Hepatocyte (in vitro differentiated cells): ENCODE results near the gene SORBS2. TPM values are rescaled to one million over a fixed set of nuclear protein-coding genes. Genes with fewer than 3 reads are reported as not detected.

Experiments used
- DNase-seq: peaks from one replicate; pipeline ENCODE4 v3.0.0-alpha.2; 2016; ENCODE audit warnings: low spot score
- H2AFZ ChIP-seq: fragments of 200-600 bp; sonication (generic); 2 replicates; pipeline ENCODE4 v1.6.0; 2016; ENCODE audit warnings: antibody characterized with exemption, mild to moderate bottlenecking
- H3K27ac ChIP-seq: fragments of 200-600 bp; sonication (generic); 2 replicates; pipeline ENCODE4 v1.5.1; 2016; ENCODE audit warnings: mild to moderate bottlenecking
- H3K27me3 ChIP-seq: fragments of 200-600 bp; sonication (generic); 2 replicates; pipeline ENCODE4 v1.6.1; 2016
- H3K36me3 ChIP-seq: fragments of 200-600 bp; sonication (generic); replicated peaks from 2 replicates; pipeline ENCODE4 v1.5.1; 2016; ENCODE audit warnings: low read depth; ENCODE audit not compliant: insufficient read depth
- H3K4me1 ChIP-seq: fragments of 200-600 bp; sonication (generic); 2 replicates; pipeline ENCODE4 v1.5.1; 2016; ENCODE audit warnings: mild to moderate bottlenecking, moderate library complexity; ENCODE audit not compliant: insufficient read depth
- H3K4me2 ChIP-seq: fragments of 200-600 bp; sonication (generic); 2 replicates; pipeline ENCODE4 v1.6.0; 2016
- H3K4me3 ChIP-seq: fragments of 200-600 bp; sonication (generic); 2 replicates; pipeline ENCODE4 v1.5.1; 2016; ENCODE audit warnings: mild to moderate bottlenecking
- H3K79me2 ChIP-seq: fragments of 200-600 bp; sonication (generic); 2 replicates; pipeline ENCODE4 v1.6.0; 2017; ENCODE audit warnings: mild to moderate bottlenecking
- H3K9me2 ChIP-seq: fragments of 200-600 bp; sonication (generic); replicated peaks from 2 replicates; pipeline ENCODE4 v1.6.0; 2017; ENCODE audit warnings: mild to moderate bottlenecking; ENCODE audit not compliant: insufficient read depth
- H3K9me3 ChIP-seq: fragments of 200-600 bp; sonication (generic); 2 replicates; pipeline ENCODE4 v1.5.1; 2016; ENCODE audit warnings: low read depth, mild to moderate bottlenecking
- H4K20me1 ChIP-seq: fragments of 200-600 bp; sonication (generic); 2 replicates; pipeline ENCODE4 v1.6.0; 2016; ENCODE audit warnings: mild to moderate bottlenecking; ENCODE audit not compliant: insufficient read depth, poor library complexity, severe bottlenecking
- EZH2 ChIP-seq: fragments of 200-600 bp; sonication (generic); IDR thresholded peaks from 2 replicates; pipeline ENCODE4 v1.6.1; 2016; ENCODE audit warnings: antibody characterized with exemption, mild to moderate bottlenecking, borderline replicate concordance
- EZH2phosphoT487 ChIP-seq: fragments of 200-600 bp; sonication (generic); IDR thresholded peaks from one replicate; pipeline ENCODE4 v1.6.1; 2018; ENCODE audit warnings: antibody characterized with exemption, mild to moderate bottlenecking, low read depth, moderate library complexity; ENCODE audit not compliant: unreplicated experiment, severe bottlenecking
- WGBS: methylation state at CpG from one replicate; pipeline ENCODE4 v1.1.6; 2016; ENCODE audit warnings: low lambda C conversion rate; ENCODE audit errors: missing lambda C conversion rate; 5-methylcytosine and 5-hydroxymethylcytosine counted together
- polyA plus RNA-seq: library from polyadenylated mRNA; unstranded; fragments of >200 nt; fragmentation: Nextera tagmentation; extraction: Ambion mirVana; gene quantifications from 2 replicates; pipeline ENCODE4 v1.2.1, GENCODE V29; 2016
- total RNA-seq: library from RNA; depleted of rRNA; stranded (reverse); fragments of >200 nt; gene quantifications from 2 replicates; pipeline ENCODE4 v1.2.3, GENCODE V29; 2014
- TF ChIP-seq, protein P1 (sequence below): fragments of 200-600 bp; sonication (generic); IDR thresholded peaks from 2 replicates; pipeline ENCODE4 v1.5.1; 2016; ENCODE audit warnings: antibody characterized with exemption, mild to moderate bottlenecking; ENCODE audit not compliant: poor library complexity

The SORBS2 gene
- total and polyA plus RNA-seq, 2 experiments from 2014 or later, result 43.4 to 52.1 TPM

DNA sequence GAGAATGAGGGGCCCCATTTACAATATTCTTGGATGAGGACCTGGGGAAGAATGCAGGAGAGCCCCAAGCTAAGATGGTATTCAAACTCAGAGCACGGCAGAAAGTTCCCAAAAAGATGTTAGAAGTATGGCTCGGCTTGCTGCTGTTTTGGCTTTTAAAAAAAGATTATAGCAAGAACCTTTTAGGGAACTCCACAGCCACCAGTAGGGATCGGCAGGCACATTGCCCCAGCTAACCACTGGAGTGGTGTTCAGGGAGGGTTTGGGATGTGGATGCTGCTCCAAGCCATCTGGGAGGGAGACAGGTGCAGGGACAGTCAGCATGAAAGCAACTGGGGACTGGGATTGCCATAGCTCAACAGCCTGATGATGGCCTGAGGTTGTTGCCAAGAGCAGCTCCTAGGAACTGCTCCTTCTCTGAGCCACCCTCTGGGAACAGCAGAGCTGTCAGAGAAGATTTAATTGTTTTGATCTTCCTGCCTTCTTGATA is 63.0 kb downstream of the SORBS2 start:
- DNase-seq, result no peak
- WGBS, result 97% methylated on average over 3 of the region's 3 CpGs

DNA sequence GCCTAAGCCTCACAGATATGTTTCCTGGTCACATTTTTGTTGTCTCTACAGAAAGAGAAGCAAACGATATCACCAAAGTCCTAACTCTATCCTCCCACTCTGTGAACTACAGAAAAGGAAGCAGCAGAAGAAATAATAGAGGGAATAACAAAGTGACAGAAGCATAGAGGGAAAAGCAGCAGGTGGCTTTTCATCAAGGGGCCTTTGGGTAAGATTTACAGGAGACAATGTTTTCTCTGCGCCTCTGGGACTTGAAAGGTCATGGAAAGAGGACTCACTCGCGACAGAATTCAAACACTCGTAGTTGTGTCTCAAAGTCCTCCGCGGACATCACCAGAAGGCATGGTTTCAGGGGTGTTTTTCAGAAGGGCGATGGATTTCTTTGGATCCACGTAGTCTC is 66.1 kb downstream of the SORBS2 start:
- Histone ChIP-seq H3K4me3 (no peak overlapping the region), H3K79me2 (peaks cover 8% of the 10 kb centered on the region), H2AFZ (no peak overlapping the region), H3K4me1 (no peaks in the 10 kb centered on the region), H3K9me2 (no peaks in the 10 kb centered on the region), H3K36me3 (no peaks in the 10 kb centered on the region), H3K27ac (no peak overlapping the region), H4K20me1 (no peaks in the 10 kb centered on the region), H3K9me3 (no peaks in the 10 kb centered on the region), H3K4me2 (no peak overlapping the region), H3K27me3 (no peaks in the 10 kb centered on the region)
- 93% methylated on average over 9 of the region's 9 CpGs for WGBS
- TF ChIP-seq, protein P1, sequence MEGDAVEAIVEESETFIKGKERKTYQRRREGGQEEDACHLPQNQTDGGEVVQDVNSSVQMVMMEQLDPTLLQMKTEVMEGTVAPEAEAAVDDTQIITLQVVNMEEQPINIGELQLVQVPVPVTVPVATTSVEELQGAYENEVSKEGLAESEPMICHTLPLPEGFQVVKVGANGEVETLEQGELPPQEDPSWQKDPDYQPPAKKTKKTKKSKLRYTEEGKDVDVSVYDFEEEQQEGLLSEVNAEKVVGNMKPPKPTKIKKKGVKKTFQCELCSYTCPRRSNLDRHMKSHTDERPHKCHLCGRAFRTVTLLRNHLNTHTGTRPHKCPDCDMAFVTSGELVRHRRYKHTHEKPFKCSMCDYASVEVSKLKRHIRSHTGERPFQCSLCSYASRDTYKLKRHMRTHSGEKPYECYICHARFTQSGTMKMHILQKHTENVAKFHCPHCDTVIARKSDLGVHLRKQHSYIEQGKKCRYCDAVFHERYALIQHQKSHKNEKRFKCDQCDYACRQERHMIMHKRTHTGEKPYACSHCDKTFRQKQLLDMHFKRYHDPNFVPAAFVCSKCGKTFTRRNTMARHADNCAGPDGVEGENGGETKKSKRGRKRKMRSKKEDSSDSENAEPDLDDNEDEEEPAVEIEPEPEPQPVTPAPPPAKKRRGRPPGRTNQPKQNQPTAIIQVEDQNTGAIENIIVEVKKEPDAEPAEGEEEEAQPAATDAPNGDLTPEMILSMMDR, result no peak
- TF ChIP-seq EZH2phosphoT487, result no peak
- TF ChIP-seq EZH2, result no peak
- no peak for DNase-seq

More for the DNA sequence above, 63.0 kb downstream of the SORBS2 start:
- H3K4me1 ChIP-seq, result no peaks in the 10 kb centered on the region
- no peak overlapping the region for H3K27ac ChIP-seq
- H3K79me2 ChIP-seq, result peaks cover 16% of the 10 kb centered on the region
- H2AFZ ChIP-seq, result no peak overlapping the region
- no peaks in the 10 kb centered on the region for H3K9me2 ChIP-seq
- H4K20me1 ChIP-seq, result no peaks in the 10 kb centered on the region
- no peaks in the 10 kb centered on the region for H3K27me3 ChIP-seq
- no peaks in the 10 kb centered on the region for H3K9me3 ChIP-seq
- TF ChIP-seq EZH2, result no peak
- no peak for TF ChIP-seq EZH2phosphoT487
- TF ChIP-seq, protein P1, result no peak
- no peak overlapping the region for H3K4me3 ChIP-seq
- H3K4me2 ChIP-seq, result no peak overlapping the region
- no peaks in the 10 kb centered on the region for H3K36me3 ChIP-seq

DNA sequence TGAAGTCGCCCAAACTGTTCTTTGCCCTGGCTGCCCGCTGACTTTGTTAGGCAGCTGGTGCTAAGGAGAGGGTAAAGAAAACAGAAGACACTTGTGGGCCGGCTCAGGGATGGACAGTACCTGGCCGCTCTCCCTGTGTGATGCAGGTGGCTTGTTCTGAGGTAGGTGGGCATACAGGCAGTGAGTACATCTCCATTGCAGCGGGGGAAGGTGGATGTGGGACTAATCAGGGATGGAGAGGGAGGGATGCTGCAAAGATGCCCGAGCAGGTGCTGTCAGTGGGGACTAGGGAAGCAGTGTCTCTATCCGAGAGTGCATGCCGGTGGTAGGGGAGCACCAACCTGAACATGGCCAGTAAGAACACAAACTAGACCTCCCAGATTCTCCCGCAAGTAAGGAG is 67.0 kb downstream of the SORBS2 start:
- TF ChIP-seq, protein P1, result no peak
- TF ChIP-seq EZH2 (no peak), EZH2phosphoT487 (no peak)
- Histone ChIP-seq H3K79me2 (peaks cover 4% of the 10 kb centered on the region), H3K36me3 (no peaks in the 10 kb centered on the region), H3K27ac (no peak overlapping the region), H3K27me3 (no peaks in the 10 kb centered on the region), H3K4me2 (no peak overlapping the region), H3K4me3 (no peak overlapping the region), H3K9me2 (no peaks in the 10 kb centered on the region), H2AFZ (no peak overlapping the region), H3K4me1 (no peaks in the 10 kb centered on the region), H4K20me1 (no peaks in the 10 kb centered on the region), H3K9me3 (no peaks in the 10 kb centered on the region)
- DNase-seq, result no peak
- WGBS, result 96% methylated on average over 9 of the region's 9 CpGs

DNA sequence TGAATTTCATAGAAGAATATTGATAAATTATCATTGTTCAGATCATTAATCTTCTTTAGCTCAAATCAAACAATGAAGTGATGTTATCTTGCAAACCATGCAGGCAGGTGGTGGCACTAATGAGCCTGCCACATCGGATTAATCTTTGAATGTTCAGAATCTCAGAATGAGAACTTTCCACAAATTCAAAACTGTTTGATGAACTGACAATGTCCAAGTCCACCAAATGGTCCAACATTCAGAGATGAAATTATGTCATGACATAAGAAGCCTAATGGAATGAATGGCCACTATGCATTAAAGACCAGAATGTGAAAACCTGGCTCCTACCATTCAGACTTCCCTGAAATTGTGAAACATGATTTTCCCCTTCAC is 67.5 kb downstream of the SORBS2 start:
- Histone ChIP-seq H3K27ac (no peak overlapping the region), H3K27me3 (no peaks in the 10 kb centered on the region)
- WGBS, result 92% methylated on average over 1 of the region's 1 CpG

More for the DNA sequence above, 67.5 kb downstream of the SORBS2 start:
- Histone ChIP-seq H3K4me1 (no peaks in the 10 kb centered on the region), H2AFZ (no peak overlapping the region), H3K4me3 (no peak overlapping the region), H3K36me3 (no peaks in the 10 kb centered on the region), H3K79me2 (peaks cover 4% of the 10 kb centered on the region), H4K20me1 (no peaks in the 10 kb centered on the region), H3K9me2 (no peaks in the 10 kb centered on the region), H3K4me2 (no peak overlapping the region), H3K9me3 (no peaks in the 10 kb centered on the region)
- TF ChIP-seq EZH2, result no peak
- TF ChIP-seq, protein P1, result no peak
- TF ChIP-seq EZH2phosphoT487, result no peak
- DNase-seq, result no peak
